ENCODE measurements around the gene WFIKKN2. TPM values are rescaled to one million over a fixed set of nuclear protein-coding genes. Genes with fewer than 3 reads are reported as not detected.
A peak's percentile ranks its signal among the peaks of the same experiment; 100 is the strongest.

The WFIKKN2 gene
- polyA plus RNA-seq, 1 of the 3 experiments (the other 2 are of a cell fraction): not detected

- Histone ChIP-seq H3K36me3 (replicated peaks in 1 of 2; ENCODE audit: control insufficient read depth in 1 of 2, insufficient read depth in 2 of 2, low read length in 1 of 2) (peaks cover 26 to 30% of the 10 kb centered on the region in 2 experiments), H3K4me1 (ENCODE audit: control insufficient read depth in 1 of 2, insufficient read depth in 2 of 2, low read depth in 1 of 2, low read length in 1 of 2) (peaks cover 7 to 27% of the 10 kb centered on the region in 2 experiments; a peak in 2 of 4 replicates), H3K9ac (peak overlapping the region; percentile 82), H3K4me3 (ENCODE audit: low read depth in 2 of 2, low read length in 1 of 2) (peak overlapping the region; percentile 77 to 90), H3K27ac (ENCODE audit: low read depth in 2 of 2, low read length in 1 of 2) (peak overlapping the region; percentile 65 to 93), H4K20me1 (ENCODE audit: insufficient read depth) (peaks cover 36% of the 10 kb centered on the region), H3K27me3 (ENCODE audit: insufficient read depth) (no peaks in the 10 kb centered on the region), H3K4me2 (peak overlapping the region; percentile 78), H3K9me2 (no peaks in the 10 kb centered on the region), H3F3A (replicated peaks; ENCODE audit: insufficient read depth) (peaks cover 31% of the 10 kb centered on the region), H3K9me3 (no peaks in the 10 kb centered on the region), H2AFZ (ENCODE audit: low read depth) (no peak overlapping the region), H3K79me2 (ENCODE audit: insufficient read depth) (peaks cover 53% of the 10 kb centered on the region)
- WGBS (ENCODE audit: low lambda C conversion rate): 4% methylated on average over 25 of the region's 50 CpGs
- CTCF ChIA-PET: interaction anchor here (0.6 to 22.4 kb wide), 15 partner anchors 15 to 386 kb away, joined by 3 to 820 read pairs (median 6); partner anchors contain the start of gene NME1
- POLR2A ChIA-PET: interaction anchor here (0.6 to 9.4 kb wide), 30 partner anchors 10 to 315 kb away, joined by 3 to 609 read pairs (median 6); partner anchors contain the start of gene NME2
- DNase-seq: peak; percentile 72
- TF ChIP-seq EZH2phosphoT487 (IDR thresholded peaks at IDR 0.05; ENCODE audit: borderline replicate concordance, low read depth): no peak
- TF ChIP-seq GATA2 (CRISPR knock-in tag; IDR thresholded peaks at IDR 0.05): no peak
- TF ChIP-seq EP300 (IDR thresholded peaks at IDR 0.05; ENCODE audit: borderline replicate concordance in 1 of 2, low read depth in 1 of 2, low read length in 1 of 2): no peak; a peak in 1 of 4 replicates
- no peak for TF ChIP-seq TCF12 (IDR thresholded peaks at IDR 0.05)
- TF ChIP-seq ELF1 (IDR thresholded peaks at IDR 0.05): no peak
- TF ChIP-seq USF1 (IDR thresholded peaks at IDR 0.05; ENCODE audit: borderline replicate concordance, low read depth): no peak
- no peak for TF ChIP-seq GABPA (IDR thresholded peaks at IDR 0.05; ENCODE audit: low read depth)
- TF ChIP-seq NRF1 (IDR thresholded peaks at IDR 0.05; ENCODE audit: low read depth, low read length): no peak
- TF ChIP-seq TAF1 (IDR thresholded peaks at IDR 0.05; ENCODE audit: borderline replicate concordance, low read depth, low read length): no peak
- TF ChIP-seq MAX (IDR thresholded peaks at IDR 0.05; ENCODE audit: low read depth): no peak
- peak; percentile 51 for TF ChIP-seq TEAD4 (IDR thresholded peaks at IDR 0.05; ENCODE audit: borderline replicate concordance, insufficient read depth)
- no peak for TF ChIP-seq USF2 (IDR thresholded peaks at IDR 0.05; ENCODE audit: borderline replicate concordance, low read depth, low read length)
- no peak for TF ChIP-seq RXRA (IDR thresholded peaks at IDR 0.05; ENCODE audit: borderline replicate concordance, low read depth)
- TF ChIP-seq MXI1 (IDR thresholded peaks at IDR 0.05; ENCODE audit: low read depth, low read length): 0 out of 2 replicates have a peak, but pooled peaks have one; percentile 0
- TF ChIP-seq CHD2 (IDR thresholded peaks at IDR 0.05; ENCODE audit: low read length, partially characterized antibody): no peak
- peak; percentile 28; the same call in 1 of the 2 replicates for TF ChIP-seq SIN3A (IDR thresholded peaks at IDR 0.05; ENCODE audit: borderline replicate concordance, low read depth, low read length)
- 0 out of 2 replicates have a peak, but pooled peaks have one; percentile 1 for TF ChIP-seq SMC3 (IDR thresholded peaks at IDR 0.05; ENCODE audit: low read depth, low read length)
- no peak for TF ChIP-seq JUND (IDR thresholded peaks at IDR 0.05)
- TF ChIP-seq PBX3 (IDR thresholded peaks at IDR 0.05): 0 out of 2 replicates have a peak, but pooled peaks have one; percentile 8
- TF ChIP-seq, protein P1, sequence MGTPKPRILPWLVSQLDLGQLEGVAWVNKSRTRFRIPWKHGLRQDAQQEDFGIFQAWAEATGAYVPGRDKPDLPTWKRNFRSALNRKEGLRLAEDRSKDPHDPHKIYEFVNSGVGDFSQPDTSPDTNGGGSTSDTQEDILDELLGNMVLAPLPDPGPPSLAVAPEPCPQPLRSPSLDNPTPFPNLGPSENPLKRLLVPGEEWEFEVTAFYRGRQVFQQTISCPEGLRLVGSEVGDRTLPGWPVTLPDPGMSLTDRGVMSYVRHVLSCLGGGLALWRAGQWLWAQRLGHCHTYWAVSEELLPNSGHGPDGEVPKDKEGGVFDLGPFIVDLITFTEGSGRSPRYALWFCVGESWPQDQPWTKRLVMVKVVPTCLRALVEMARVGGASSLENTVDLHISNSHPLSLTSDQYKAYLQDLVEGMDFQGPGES (IDR thresholded peaks at IDR 0.05; ENCODE audit: low read depth, low read length): no peak
- TF ChIP-seq, protein P2, sequence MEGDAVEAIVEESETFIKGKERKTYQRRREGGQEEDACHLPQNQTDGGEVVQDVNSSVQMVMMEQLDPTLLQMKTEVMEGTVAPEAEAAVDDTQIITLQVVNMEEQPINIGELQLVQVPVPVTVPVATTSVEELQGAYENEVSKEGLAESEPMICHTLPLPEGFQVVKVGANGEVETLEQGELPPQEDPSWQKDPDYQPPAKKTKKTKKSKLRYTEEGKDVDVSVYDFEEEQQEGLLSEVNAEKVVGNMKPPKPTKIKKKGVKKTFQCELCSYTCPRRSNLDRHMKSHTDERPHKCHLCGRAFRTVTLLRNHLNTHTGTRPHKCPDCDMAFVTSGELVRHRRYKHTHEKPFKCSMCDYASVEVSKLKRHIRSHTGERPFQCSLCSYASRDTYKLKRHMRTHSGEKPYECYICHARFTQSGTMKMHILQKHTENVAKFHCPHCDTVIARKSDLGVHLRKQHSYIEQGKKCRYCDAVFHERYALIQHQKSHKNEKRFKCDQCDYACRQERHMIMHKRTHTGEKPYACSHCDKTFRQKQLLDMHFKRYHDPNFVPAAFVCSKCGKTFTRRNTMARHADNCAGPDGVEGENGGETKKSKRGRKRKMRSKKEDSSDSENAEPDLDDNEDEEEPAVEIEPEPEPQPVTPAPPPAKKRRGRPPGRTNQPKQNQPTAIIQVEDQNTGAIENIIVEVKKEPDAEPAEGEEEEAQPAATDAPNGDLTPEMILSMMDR (IDR thresholded peaks at IDR 0.05): no peak
- no peak for TF ChIP-seq RCOR1 (IDR thresholded peaks at IDR 0.05; ENCODE audit: low read length)
Observed at GRCh38 chr17:50865060-50865867, 29.9 kb downstream of the WFIKKN2 start.
